ENCODE data around the gene TMPRSS3. TPM values are rescaled to one million over a fixed set of nuclear protein-coding genes. Genes with fewer than 3 reads are reported as not detected.

The TMPRSS3 gene
- total and polyA plus RNA-seq, 2 donors = not detected

- no peak for DNase-seq (ENCODE audit: extremely low spot score)
- no peak overlapping the region for H3K4me3 ChIP-seq (ENCODE audit: low read depth, low read length)
- WGBS = 87% methylated on average over 2 of the region's 2 CpGs
Measured at GRCh38 chr21:42384989-42385388, 10.9 kb downstream of the TMPRSS3 start.

GRCh38 chr21:42384156-42384945, 11.5 kb downstream of the TMPRSS3 start:
- Histone ChIP-seq H3K4me3 (ENCODE audit: low read depth, low read length) (no peak overlapping the region), H3K27ac (ENCODE audit: low read depth) (no peak overlapping the region), H3K36me3 (ENCODE audit: insufficient read depth) (no peaks in the 10 kb centered on the region), H3K4me1 (ENCODE audit: insufficient read depth) (no peaks in the 10 kb centered on the region)
- no peak for DNase-seq (ENCODE audit: extremely low spot score)
- 56% methylated on average over 8 of the region's 8 CpGs for WGBS

More at GRCh38 chr21:42384989-42385388, 10.9 kb downstream of the TMPRSS3 start:
- Histone ChIP-seq H3K36me3 (ENCODE audit: insufficient read depth) (no peaks in the 10 kb centered on the region), H3K4me1 (ENCODE audit: insufficient read depth) (no peaks in the 10 kb centered on the region), H3K27ac (ENCODE audit: low read depth) (no peak overlapping the region)

- DNase-seq (ENCODE audit: extremely low spot score) = no peak
- Histone ChIP-seq H3K4me3 (ENCODE audit: low read depth, low read length) (no peak overlapping the region), H3K36me3 (ENCODE audit: insufficient read depth) (no peaks in the 10 kb centered on the region), H3K27ac (ENCODE audit: low read depth) (no peak overlapping the region), H3K4me1 (ENCODE audit: insufficient read depth) (no peaks in the 10 kb centered on the region)
- WGBS = 85% methylated on average over 6 of the region's 6 CpGs
Measured at GRCh38 chr21:42383331-42383730, 12.5 kb downstream of the TMPRSS3 start.

GRCh38 chr21:42382915-42383314, 12.9 kb downstream of the TMPRSS3 start:
- no peaks in the 10 kb centered on the region for H3K4me1 ChIP-seq (ENCODE audit: insufficient read depth)
- DNase-seq (ENCODE audit: extremely low spot score) = no peak
- WGBS = 90% methylated on average over 6 of the region's 6 CpGs
- no peaks in the 10 kb centered on the region for H3K36me3 ChIP-seq (ENCODE audit: insufficient read depth)
- no peak overlapping the region for H3K27ac ChIP-seq (ENCODE audit: low read depth)
- no peak overlapping the region for H3K4me3 ChIP-seq (ENCODE audit: low read depth, low read length)

- DNase-seq (ENCODE audit: extremely low spot score) = no peak
- WGBS = 52% methylated on average over 1 of the region's 1 CpG
- H3K4me1 ChIP-seq (ENCODE audit: insufficient read depth) = no peaks in the 10 kb centered on the region
- no peaks in the 10 kb centered on the region for H3K36me3 ChIP-seq (ENCODE audit: insufficient read depth)
- no peak overlapping the region for H3K4me3 ChIP-seq (ENCODE audit: low read depth, low read length)
- no peak overlapping the region for H3K27ac ChIP-seq (ENCODE audit: low read depth)
Measured at GRCh38 chr21:42381347-42381984, 14.4 kb downstream of the TMPRSS3 start.

- no peak overlapping the region for H3K27ac ChIP-seq (ENCODE audit: low read depth)
- H3K4me1 ChIP-seq (ENCODE audit: insufficient read depth) = no peaks in the 10 kb centered on the region
- no peak overlapping the region for H3K4me3 ChIP-seq (ENCODE audit: low read depth, low read length)
- DNase-seq (ENCODE audit: extremely low spot score) = no peak
- H3K36me3 ChIP-seq (ENCODE audit: insufficient read depth) = no peaks in the 10 kb centered on the region
- WGBS = 79% methylated on average over 17 of the region's 17 CpGs
Measured at GRCh38 chr21:42379426-42380215, 16.2 kb downstream of the TMPRSS3 start.

- no peaks in the 10 kb centered on the region for H3K36me3 ChIP-seq (ENCODE audit: insufficient read depth)
- H3K4me1 ChIP-seq (ENCODE audit: insufficient read depth) = no peaks in the 10 kb centered on the region
- 77% methylated on average over 8 of the region's 8 CpGs for WGBS
- H3K27ac ChIP-seq (ENCODE audit: low read depth) = no peak overlapping the region
- no peak for DNase-seq (ENCODE audit: extremely low spot score)
- H3K4me3 ChIP-seq (ENCODE audit: low read depth, low read length) = no peak overlapping the region
Measured at GRCh38 chr21:42378418-42378817, 17.4 kb downstream of the TMPRSS3 start.

GRCh38 chr21:42377951-42378340, 17.9 kb downstream of the TMPRSS3 start:
- H3K36me3 ChIP-seq (ENCODE audit: insufficient read depth) = no peaks in the 10 kb centered on the region
- H3K27ac ChIP-seq (ENCODE audit: low read depth) = no peak overlapping the region
- no peak overlapping the region for H3K4me3 ChIP-seq (ENCODE audit: low read depth, low read length)
- DNase-seq (ENCODE audit: extremely low spot score) = no peak
- 85% methylated on average over 5 of the region's 5 CpGs for WGBS
- H3K4me1 ChIP-seq (ENCODE audit: insufficient read depth) = no peaks in the 10 kb centered on the region

GRCh38 chr21:42377211-42377950, 18.5 kb downstream of the TMPRSS3 start:
- no peak for DNase-seq (ENCODE audit: extremely low spot score)
- Histone ChIP-seq H3K27ac (ENCODE audit: low read depth) (no peak overlapping the region), H3K4me1 (ENCODE audit: insufficient read depth) (no peaks in the 10 kb centered on the region), H3K36me3 (ENCODE audit: insufficient read depth) (no peaks in the 10 kb centered on the region), H3K4me3 (ENCODE audit: low read depth, low read length) (no peak overlapping the region)
- WGBS = 78% methylated on average over 24 of the region's 24 CpGs

- H3K4me3 ChIP-seq (ENCODE audit: low read depth, low read length) = no peak overlapping the region
- H3K27ac ChIP-seq (ENCODE audit: low read depth) = no peak overlapping the region
- H3K36me3 ChIP-seq (ENCODE audit: insufficient read depth) = no peaks in the 10 kb centered on the region
- no peaks in the 10 kb centered on the region for H3K4me1 ChIP-seq (ENCODE audit: insufficient read depth)
- DNase-seq (ENCODE audit: extremely low spot score) = no peak
- WGBS = 73% methylated on average over 32 of the region's 32 CpGs
Measured at GRCh38 chr21:42376338-42376982, 19.4 kb downstream of the TMPRSS3 start.

GRCh38 chr21:42375966-42376337, 19.9 kb downstream of the TMPRSS3 start:
- no peak for DNase-seq (ENCODE audit: extremely low spot score)
- 88% methylated on average over 3 of the region's 3 CpGs for WGBS
- H3K4me1 ChIP-seq (ENCODE audit: insufficient read depth) = no peaks in the 10 kb centered on the region
- no peak overlapping the region for H3K4me3 ChIP-seq (ENCODE audit: low read depth, low read length)
- H3K36me3 ChIP-seq (ENCODE audit: insufficient read depth) = no peaks in the 10 kb centered on the region
- no peak overlapping the region for H3K27ac ChIP-seq (ENCODE audit: low read depth)

- H3K27ac ChIP-seq (ENCODE audit: low read depth) = no peak overlapping the region
- no peak for DNase-seq (ENCODE audit: extremely low spot score)
- no peaks in the 10 kb centered on the region for H3K36me3 ChIP-seq (ENCODE audit: insufficient read depth)
- no peaks in the 10 kb centered on the region for H3K4me1 ChIP-seq (ENCODE audit: insufficient read depth)
- 69% methylated on average over 11 of the region's 11 CpGs for WGBS
- no peak overlapping the region for H3K4me3 ChIP-seq (ENCODE audit: low read depth, low read length)
Measured at GRCh38 chr21:42375506-42375905, 20.3 kb downstream of the TMPRSS3 start.

Measured in urinary bladder (tissue), 4 donors.